ENCODE data around the gene CYP26B1. TPM values are rescaled to one million over a fixed set of nuclear protein-coding genes. Genes with fewer than 3 reads are reported as not detected.

The CYP26B1 gene
- total RNA-seq, 2 experiments from 2014 or later = not detected

GRCh38 chr2:72114693-72115051 lies 33.0 kb downstream of the CYP26B1 start:
- POLR2A ChIA-PET = no interaction called here
- H3K9me2 ChIP-seq (ENCODE audit: insufficient read depth, low read length) = no peaks in the 10 kb centered on the region
- intact Hi-C loops (cut with micrococcal nuclease; ENCODE audit: unreplicated experiment) = no loop called here
- no peak overlapping the region for H3K4me3 ChIP-seq (ENCODE audit: low read depth, low read length, poor library complexity, severe bottlenecking)
- no peaks in the 10 kb centered on the region for H3K9me3 ChIP-seq (ENCODE audit: low read length)
- H3K4me1 ChIP-seq (ENCODE audit: insufficient read depth, low read length, poor library complexity, severe bottlenecking) = no peaks in the 10 kb centered on the region
- H3K79me2 ChIP-seq (ENCODE audit: insufficient read depth, low read depth, low read length) = no peaks in the 10 kb centered on the region
- TF ChIP-seq, protein P1, sequence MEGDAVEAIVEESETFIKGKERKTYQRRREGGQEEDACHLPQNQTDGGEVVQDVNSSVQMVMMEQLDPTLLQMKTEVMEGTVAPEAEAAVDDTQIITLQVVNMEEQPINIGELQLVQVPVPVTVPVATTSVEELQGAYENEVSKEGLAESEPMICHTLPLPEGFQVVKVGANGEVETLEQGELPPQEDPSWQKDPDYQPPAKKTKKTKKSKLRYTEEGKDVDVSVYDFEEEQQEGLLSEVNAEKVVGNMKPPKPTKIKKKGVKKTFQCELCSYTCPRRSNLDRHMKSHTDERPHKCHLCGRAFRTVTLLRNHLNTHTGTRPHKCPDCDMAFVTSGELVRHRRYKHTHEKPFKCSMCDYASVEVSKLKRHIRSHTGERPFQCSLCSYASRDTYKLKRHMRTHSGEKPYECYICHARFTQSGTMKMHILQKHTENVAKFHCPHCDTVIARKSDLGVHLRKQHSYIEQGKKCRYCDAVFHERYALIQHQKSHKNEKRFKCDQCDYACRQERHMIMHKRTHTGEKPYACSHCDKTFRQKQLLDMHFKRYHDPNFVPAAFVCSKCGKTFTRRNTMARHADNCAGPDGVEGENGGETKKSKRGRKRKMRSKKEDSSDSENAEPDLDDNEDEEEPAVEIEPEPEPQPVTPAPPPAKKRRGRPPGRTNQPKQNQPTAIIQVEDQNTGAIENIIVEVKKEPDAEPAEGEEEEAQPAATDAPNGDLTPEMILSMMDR (conservative IDR thresholded peaks at IDR 0.05; ENCODE audit: low read length) = no peak
- BruUV-seq (replicated peaks) = no TSS peak
- H2AFZ ChIP-seq (ENCODE audit: low read length) = no peak overlapping the region
- no peak overlapping the region for H3K27ac ChIP-seq (ENCODE audit: low read depth, low read length, poor library complexity, severe bottlenecking)
- H3K4me2 ChIP-seq (ENCODE audit: low read length) = no peak overlapping the region
- no peaks in the 10 kb centered on the region for H3K36me3 ChIP-seq (ENCODE audit: insufficient read depth, low read length)
- H4K20me1 ChIP-seq (ENCODE audit: insufficient read depth, low read length) = no peaks in the 10 kb centered on the region
- no peak for DNase-seq (ENCODE audit: low spot score)
- CTCF ChIA-PET (ENCODE audit: unreplicated experiment) = no interaction called here

- Histone ChIP-seq H2AFZ (ENCODE audit: low read length) (no peak overlapping the region), H3K9me2 (ENCODE audit: insufficient read depth, low read length) (no peaks in the 10 kb centered on the region), H3K4me3 (ENCODE audit: low read depth, low read length, poor library complexity, severe bottlenecking) (no peak overlapping the region), H3K9me3 (ENCODE audit: low read length) (no peaks in the 10 kb centered on the region), H4K20me1 (ENCODE audit: insufficient read depth, low read length) (no peaks in the 10 kb centered on the region), H3K27ac (ENCODE audit: low read depth, low read length, poor library complexity, severe bottlenecking) (no peak overlapping the region), H3K36me3 (ENCODE audit: insufficient read depth, low read length) (no peaks in the 10 kb centered on the region), H3K79me2 (ENCODE audit: insufficient read depth, low read depth, low read length) (no peaks in the 10 kb centered on the region), H3K4me1 (ENCODE audit: insufficient read depth, low read length, poor library complexity, severe bottlenecking) (no peaks in the 10 kb centered on the region), H3K4me2 (ENCODE audit: low read length) (no peak overlapping the region)
- DNase-seq (ENCODE audit: low spot score) = no peak
- intact Hi-C loops (cut with micrococcal nuclease; ENCODE audit: unreplicated experiment) = no loop called here
- TF ChIP-seq, protein P1 (conservative IDR thresholded peaks at IDR 0.05; ENCODE audit: low read length) = no peak
- no peak for TF ChIP-seq EZH2phosphoT487 (IDR thresholded peaks at IDR 0.05; ENCODE audit: borderline replicate concordance, low read depth, low read length)
- POLR2A ChIA-PET = no interaction called here
- CTCF ChIA-PET (ENCODE audit: unreplicated experiment) = no interaction called here
- no TSS peak for BruUV-seq (replicated peaks)
Observed at GRCh38 chr2:72113847-72114692, 33.6 kb downstream of the CYP26B1 start.

Data from OCI-LY7 (cell line).